Endothelial cell of umbilical vein (primary cell): ENCODE data around the gene KDM5B. TPM values are rescaled to one million over a fixed set of nuclear protein-coding genes. Genes with fewer than 3 reads are reported as not detected.

ENCODE experiments used
- BruUV-seq: library from RNA; stranded (reverse); fragments of 400-500 nt; replicated peaks from 2 replicates; lab custom pipeline; 2021; lab: Mats Ljungman, UMichigan
- CTCF ChIA-PET: fragments of 300-600, 350-600 bp; sonication (Branson Sonifier 250); formaldehyde crosslinking; loops from one replicate; lab custom pipeline; 2021; ENCODE audit warnings: antibody characterized with exemption, inconsistent platforms; lab: Charles Lee
- POLR2A ChIA-PET: fragments of 300-600, 350-600 bp; sonication (Branson Sonifier 250); formaldehyde crosslinking; loops from one replicate; lab custom pipeline; 2021; ENCODE audit warnings: antibody characterized with exemption, inconsistent platforms; lab: Charles Lee
- DNase-seq: peaks from one replicate; pipeline ENCODE4 v3.0.0-alpha.2; 2011; ENCODE audit warnings: low read depth, low spot score
- FAIRE-seq: peaks from 2 replicates; lab custom pipeline; 2011; peaks lifted over from hg19 to GRCh38; lab: Jason Lieb, UNC
- H2AFZ ChIP-seq: 2 replicates; pipeline ENCODE4 v1.6.0; 2012; ENCODE audit warnings: low read depth, low read length, control low read depth, inconsistent platforms
- H3K27ac ChIP-seq: 2 replicates; pipeline ENCODE4 v1.5.1; 2011; ENCODE audit warnings: low read depth, mild to moderate bottlenecking, control low read depth, low read length, moderate library complexity; ENCODE audit not compliant: insufficient read depth
- H3K27me3 ChIP-seq, 2 experiments: 2 replicates each; pipeline versions ENCODE4 v1.6.0 to v1.6.1; 2011; ENCODE audit warnings: low read length in 2 of 2, mixed read lengths in 1 of 2; ENCODE audit not compliant: control insufficient read depth in 2 of 2, insufficient read depth in 2 of 2
- H3K36me3 ChIP-seq, 2 experiments: 2 replicates in 1 of 2; 3 replicates in 1 of 2; pipeline ENCODE4 v1.5.1; 2011; ENCODE audit warnings: low read length in 2 of 2, mild to moderate bottlenecking in 1 of 2, moderate library complexity in 1 of 2; ENCODE audit not compliant: control insufficient read depth in 2 of 2, insufficient read depth in 2 of 2; ENCODE audit errors: extremely low read depth in 1 of 2
- H3K4me1 ChIP-seq: 3 replicates; pipeline ENCODE4 v1.5.1; 2011; ENCODE audit warnings: mild to moderate bottlenecking, low read length; ENCODE audit not compliant: control insufficient read depth, insufficient read depth; ENCODE audit errors: extremely low read depth
- H3K4me2 ChIP-seq: 2 replicates; pipeline ENCODE4 v1.6.1; 2011; ENCODE audit warnings: low read length, control low read depth, mixed read lengths; ENCODE audit not compliant: insufficient read depth
- H3K4me3 ChIP-seq, 3 experiments: fragments of 200-600 bp in 1 of 3; sonication (generic), shearing (Covaris generic) in 1 of 3; replicated peaks in 1 of 3; 2 replicates each; pipeline ENCODE4 v1.5.1; 2011 to 2016; ENCODE audit warnings: control low read depth in 3 of 3, low read length in 3 of 3, mild to moderate bottlenecking in 2 of 3, inconsistent platforms in 1 of 3, low read depth in 1 of 3, moderate library complexity in 1 of 3; ENCODE audit not compliant: insufficient read depth in 1 of 3
- H3K79me2 ChIP-seq: 2 replicates; pipeline ENCODE4 v1.6.0; 2012; ENCODE audit warnings: low read length, inconsistent platforms; ENCODE audit not compliant: control insufficient read depth, insufficient read depth
- H3K9ac ChIP-seq: replicated peaks from 2 replicates; pipeline ENCODE3; 2011; ENCODE audit warnings: low read length, control low read depth; ENCODE audit not compliant: insufficient read depth; ENCODE audit errors: extremely low read depth
- H3K9me1 ChIP-seq: replicated peaks from 3 replicates; pipeline ENCODE4 v1.6.0; 2011; ENCODE audit warnings: mild to moderate bottlenecking, low read length; ENCODE audit not compliant: control insufficient read depth, insufficient read depth; ENCODE audit errors: extremely low read depth
- H3K9me3 ChIP-seq: replicated peaks from 2 replicates; pipeline ENCODE4 v1.5.1; 2012; ENCODE audit warnings: low read length, inconsistent platforms; ENCODE audit not compliant: control insufficient read depth, insufficient read depth
- H4K20me1 ChIP-seq: replicated peaks from 2 replicates; pipeline ENCODE3; 2011; ENCODE audit warnings: mild to moderate bottlenecking, low read length; ENCODE audit not compliant: control insufficient read depth, insufficient read depth; ENCODE audit errors: extremely low read depth
- CTCF ChIP-seq, 2 donors: IDR thresholded peaks; 1 replicate in 1 of 2; 2 replicates in 1 of 2; pipeline ENCODE4 v1.5.1; 2011; ENCODE audit warnings: low read length in 2 of 2, mild to moderate bottlenecking in 2 of 2, moderate library complexity in 2 of 2, control low read depth in 1 of 2, inconsistent platforms in 1 of 2, low read depth in 1 of 2; ENCODE audit not compliant: insufficient read depth in 1 of 2; ENCODE audit errors: extremely low read depth in 1 of 2
- EZH2 ChIP-seq: IDR thresholded peaks from 2 replicates; pipeline ENCODE4 v1.6.1; 2012; ENCODE audit warnings: borderline replicate concordance, low read depth, mild to moderate bottlenecking, moderate library complexity, low read length, inconsistent platforms; ENCODE audit not compliant: severe bottlenecking
- FOS ChIP-seq: IDR thresholded peaks from 2 replicates; pipeline ENCODE4 v1.6.1; 2011; ENCODE audit warnings: mild to moderate bottlenecking, low read length, moderate library complexity, borderline replicate concordance; ENCODE audit not compliant: insufficient read depth
- GATA2 ChIP-seq: IDR thresholded peaks from 2 replicates; pipeline ENCODE4 v1.7.0; 2011; ENCODE audit warnings: low read depth, mild to moderate bottlenecking, moderate library complexity, mixed read lengths, low read length; ENCODE audit not compliant: insufficient read length, insufficient read depth
- JUN ChIP-seq: IDR thresholded peaks from 2 replicates; pipeline ENCODE4 v1.6.1; 2011; ENCODE audit warnings: borderline replicate concordance, low read depth; ENCODE audit not compliant: insufficient read length, insufficient read depth
- MAX ChIP-seq: IDR thresholded peaks from 2 replicates; pipeline ENCODE4 v1.6.1; 2011; ENCODE audit not compliant: insufficient read depth, insufficient read length
- MYC ChIP-seq: IDR thresholded peaks from one replicate; pipeline ENCODE4 v1.6.1; 2011; ENCODE audit warnings: mild to moderate bottlenecking, low read depth, low read length
- POLR2A ChIP-seq: IDR thresholded peaks from 2 replicates; pipeline ENCODE4 v1.6.1; 2012; ENCODE audit warnings: low read depth, mild to moderate bottlenecking, control low read depth, low read length
- POLR2AphosphoS5 ChIP-seq: IDR thresholded peaks from 2 replicates; pipeline ENCODE4 v1.6.1; 2012; ENCODE audit warnings: low read depth, mild to moderate bottlenecking, control low read depth, low read length, moderate library complexity; ENCODE audit not compliant: insufficient read depth
- dilution Hi-C: fragments of 300-500 bp; cut with MboI; formaldehyde crosslinking; loops from one replicate; pipeline ENCODE4 v1.15.0; 2019; ENCODE audit warnings: low sequenced_read_pairs; ENCODE audit not compliant: extremely low pct_ligation_motif_present
- intact Hi-C: fragments of 100-400 bp; cut with micrococcal nuclease; formaldehyde crosslinking; loops from one replicate; pipeline ENCODE4 v1.10.0; 2022
- polyA plus RNA-seq, 4 experiments: library from polyadenylated mRNA; depleted of rRNA in 3 of 4; stranded (reverse) in 3 of 4; unstranded in 1 of 4; fragments of >200 nt; gene quantifications; 2 replicates each; pipeline versions ENCODE4 v1.2.1 to v1.2.3, GENCODE V29; 2011 to 2012; ENCODE audit warnings: missing spikeins in 1 of 4
- total RNA-seq: library from RNA; stranded (reverse); gene quantifications from 2 replicates; pipeline ENCODE4 v1.2.3, GENCODE V29; 2021

Gene KDM5B
- total and polyA plus RNA-seq, 2 donors (not counting 3 experiments of a cell fraction or from before 2014, with no cell fraction given), result 25.2 to 65.5 TPM

GRCh38 chr1:202798260-202798659, 10.0 kb downstream of the KDM5B start:
- intact Hi-C loops, result no loop called here
- no peak overlapping the region for H3K27ac ChIP-seq

More at GRCh38 chr1:202798260-202798659, 10.0 kb downstream of the KDM5B start:
- Histone ChIP-seq H4K20me1 (peaks cover 18% of the 10 kb centered on the region), H2AFZ (no peak overlapping the region), H3K27me3 (no peaks in the 10 kb centered on the region), H3K4me1 (no peaks in the 10 kb centered on the region), H3K4me3 (no peak overlapping the region), H3K9me3 (no peaks in the 10 kb centered on the region), H3K9ac (no peak overlapping the region), H3K36me3 (peaks cover 0 to 2% of the 10 kb centered on the region in 2 experiments), H3K9me1 (peaks cover 2% of the 10 kb centered on the region), H3K79me2 (peaks cover 64% of the 10 kb centered on the region), H3K4me2 (no peak overlapping the region)
- no peak for DNase-seq
- FAIRE-seq, result no peak
- BruUV-seq, result no TSS peak
- TF ChIP-seq JUN (no peak), MYC (no peak), MAX (no peak), GATA2 (no peak), POLR2A (no peak), CTCF (IDR thresholded peaks at IDR 0.05; ENCODE audit: extremely low read depth in 1 of 2, insufficient read depth in 1 of 2, low read depth in 1 of 2, low read length in 2 of 2) (no peak), EZH2 (no peak), POLR2AphosphoS5 (no peak), FOS (no peak)
- dilution Hi-C loops, result no loop called here
- ChIA-PET CTCF (no interaction called here), POLR2A (interaction anchor here (0.6 kb wide), 1 partner anchor 1332 kb away, joined by 3 read pairs; no protein-coding TSS in a partner anchor)
